Measurements from ENCODE around the gene CCDC170.

GRCh38 chr6:151627689-151628444, 134.1 kb downstream of the CCDC170 start:
- TF ChIP-seq POLR2A (IDR thresholded peaks at IDR 0.05; ENCODE audit: low read depth, low read length), result no peak
- no peak for TF ChIP-seq TAF1 (IDR thresholded peaks at IDR 0.05; ENCODE audit: borderline replicate concordance, low read depth, low read length)
- TF ChIP-seq POLR2AphosphoS5 (IDR thresholded peaks at IDR 0.05; ENCODE audit: low read depth, low read length), result no peak
